NCI-H345 (cell line): ENCODE measurements around the gene SOX4.

Experiments used
- DNase-seq: peaks from one replicate; lab custom pipeline; 2025; lab: John Stamatoyannopoulos, UW

The SOX4 gene

DNA sequence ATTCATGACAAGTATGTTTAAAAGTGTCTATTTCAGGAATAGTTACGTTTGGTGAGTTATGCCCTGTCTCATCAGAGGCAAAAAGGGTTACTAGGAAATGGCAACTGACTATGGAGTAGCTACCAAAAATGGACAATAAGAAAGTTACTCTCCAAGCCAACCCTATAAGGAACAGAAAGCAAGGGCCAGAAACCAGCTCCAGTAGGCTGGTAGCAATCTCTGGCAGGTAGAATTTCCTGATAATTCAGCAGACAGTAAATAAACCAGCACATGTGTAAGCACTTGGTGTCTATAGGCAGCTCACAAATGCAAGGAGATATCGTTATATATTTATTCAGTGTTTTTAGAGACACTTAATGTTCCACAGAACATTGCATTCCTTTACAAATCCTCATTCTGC lies 20.3 kb downstream of the SOX4 start:
- DNase-seq = no peak

DNA sequence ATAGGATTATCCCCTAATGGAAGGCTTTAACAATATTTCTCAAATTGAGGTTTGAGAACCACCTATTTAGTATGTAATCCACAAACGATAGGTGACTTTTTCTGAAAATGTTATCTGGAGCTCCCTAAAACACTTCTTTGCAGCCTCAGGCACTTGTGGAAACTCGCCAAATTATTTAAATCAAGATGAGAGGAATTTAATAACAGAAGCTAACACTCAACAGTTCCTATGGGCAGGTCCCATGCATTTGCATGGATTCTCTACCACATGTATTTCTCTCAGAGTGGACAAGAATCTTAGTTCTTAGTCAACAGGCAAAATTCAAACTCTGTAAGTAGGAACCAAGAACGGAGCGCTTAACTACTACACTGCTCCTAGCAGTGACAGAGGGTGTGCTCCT lies 20.7 kb downstream of the SOX4 start:
- no peak for DNase-seq

DNA sequence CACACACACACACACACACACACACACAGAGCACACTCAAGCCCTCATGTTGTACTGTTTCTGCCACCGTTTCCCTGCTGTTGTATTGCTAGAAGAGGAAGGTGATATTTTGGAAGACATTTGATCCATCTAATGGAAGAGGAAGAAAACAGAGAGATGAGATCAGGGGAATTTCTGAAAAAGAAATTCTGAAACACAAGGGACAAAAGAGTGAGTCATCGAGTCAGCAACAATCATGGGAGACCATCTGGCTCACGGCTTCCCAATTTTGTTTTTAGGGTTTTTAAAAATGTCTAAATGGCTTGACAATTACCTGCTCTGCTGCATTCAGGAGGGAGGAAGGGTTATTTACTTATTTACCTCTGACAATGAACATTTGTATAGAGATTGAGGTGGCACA lies 22.0 kb downstream of the SOX4 start:
- no peak for DNase-seq

DNA sequence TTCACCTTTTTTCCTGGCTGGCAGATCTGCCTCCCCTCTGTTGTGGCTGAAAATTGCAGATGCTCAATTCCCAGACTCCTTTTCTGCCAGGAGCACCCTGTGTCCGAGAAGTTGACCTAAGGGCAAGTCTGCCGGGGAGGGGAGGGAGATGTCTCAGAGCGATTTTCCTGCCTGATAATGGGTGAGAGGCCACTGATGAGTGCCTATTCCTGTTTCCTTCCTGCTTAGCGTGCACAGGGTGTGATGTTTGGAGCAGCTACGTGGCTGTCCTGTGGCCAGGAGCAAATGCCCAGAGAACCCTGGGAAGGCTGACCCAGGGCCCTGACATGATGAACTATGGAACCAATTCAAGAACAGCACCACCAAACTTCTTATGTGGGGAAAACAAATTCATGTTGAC lies 22.5 kb downstream of the SOX4 start:
- DNase-seq = no peak

DNA sequence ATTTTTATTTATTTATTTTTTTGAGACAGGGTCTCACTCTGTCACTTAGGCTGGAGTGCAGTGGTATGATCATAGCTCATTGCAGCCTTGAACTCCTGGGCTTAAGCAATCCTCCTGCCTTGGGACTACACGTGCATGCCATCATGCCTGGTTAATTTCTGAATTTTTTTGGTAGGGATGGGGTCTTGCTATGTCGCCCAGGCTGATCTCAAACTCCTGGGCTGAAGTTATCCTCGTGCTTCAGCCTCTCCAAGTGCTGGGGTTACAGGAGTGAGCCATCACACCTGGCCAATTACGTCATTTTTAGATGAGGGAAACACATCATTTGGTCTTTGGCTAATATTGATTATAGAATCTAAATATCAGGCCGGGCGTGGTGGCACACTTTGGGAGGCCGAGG lies 32.1 kb downstream of the SOX4 start:
- DNase-seq = no peak

DNA sequence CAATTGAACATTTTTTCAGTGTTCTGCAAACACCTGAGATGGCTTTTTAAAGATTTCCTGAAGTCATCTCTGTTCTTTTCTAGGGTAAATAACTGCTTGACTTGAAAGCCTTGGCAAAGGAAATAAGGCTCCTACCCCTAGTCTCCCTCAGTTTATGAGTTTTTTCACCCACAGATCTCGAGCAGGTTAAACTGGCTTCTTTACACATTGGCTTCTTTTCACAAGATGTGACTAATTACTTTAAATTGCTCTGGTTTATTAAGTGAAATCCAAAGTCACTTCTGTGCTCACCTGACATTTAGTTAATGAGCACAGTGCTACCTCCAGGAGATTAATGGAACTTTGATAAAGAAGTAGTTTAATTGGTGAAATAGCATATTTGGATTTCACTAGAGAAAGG lies 33.2 kb downstream of the SOX4 start:
- no peak for DNase-seq

DNA sequence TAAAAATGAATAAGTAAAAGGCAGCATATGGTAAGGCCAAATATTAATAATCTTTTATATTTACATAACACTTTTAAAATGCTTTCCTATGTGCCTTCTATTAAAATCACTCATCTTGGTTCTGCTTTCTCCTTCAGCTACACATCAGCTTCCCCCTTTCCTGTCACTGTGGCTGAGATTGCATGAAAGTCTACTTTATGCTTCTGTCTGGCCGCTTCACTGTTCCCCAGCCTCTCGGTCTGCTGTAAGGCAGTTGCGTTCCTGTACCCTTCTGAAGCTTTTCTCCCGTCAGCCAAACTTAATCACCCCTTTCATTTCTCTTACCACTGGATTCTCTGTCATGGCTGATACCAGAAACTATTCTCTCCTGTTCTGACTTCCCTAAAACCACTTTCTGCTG lies 34.6 kb downstream of the SOX4 start:
- DNase-seq = no peak

DNA sequence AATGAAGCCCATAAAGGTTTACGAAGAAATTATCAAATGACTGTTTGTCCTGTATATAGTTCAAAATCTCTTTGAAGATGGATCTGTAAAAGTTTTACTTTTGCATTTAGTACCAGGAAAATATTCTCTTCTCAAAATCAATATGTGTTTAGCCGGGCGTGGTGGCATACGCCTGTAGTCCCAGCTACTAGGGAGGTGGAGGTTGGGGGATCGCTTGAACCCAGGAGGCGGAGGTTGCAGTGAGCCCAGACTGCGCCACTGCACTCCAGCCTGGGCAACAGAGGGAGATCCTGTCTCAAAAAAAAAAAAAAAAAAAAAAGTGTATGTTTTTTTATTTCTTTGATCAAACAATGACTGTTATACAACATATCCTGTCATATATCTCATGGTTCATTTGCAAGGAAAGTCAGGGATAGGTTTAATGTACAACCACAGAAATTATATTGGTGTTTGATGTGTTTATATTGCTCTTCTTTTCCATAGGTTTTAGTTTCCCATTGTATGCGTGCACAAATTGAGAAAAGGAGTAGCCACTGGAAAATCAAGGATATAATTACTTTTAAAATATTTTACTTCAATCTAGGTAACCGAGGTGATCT lies 40.1 kb downstream of the SOX4 start:
- DNase-seq = no peak

DNA sequence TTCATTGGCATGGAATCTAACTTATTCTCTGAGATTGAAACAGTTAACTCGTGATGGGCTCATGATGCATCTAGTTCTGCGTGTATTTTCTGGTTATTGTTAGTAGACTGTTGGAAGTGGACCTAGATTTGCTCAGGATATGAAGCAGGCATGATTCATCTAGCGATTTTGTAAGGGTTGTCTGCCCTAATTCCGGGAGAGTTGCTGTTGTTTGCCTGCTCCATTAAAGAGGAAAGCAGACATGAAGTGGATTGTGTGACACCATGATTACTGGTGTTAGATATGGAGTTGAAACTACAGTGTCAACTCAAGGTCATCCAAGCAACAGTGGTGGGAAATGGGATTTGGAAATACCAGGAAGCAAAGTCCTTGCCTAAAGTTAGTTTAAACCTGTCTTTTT lies 41.0 kb downstream of the SOX4 start:
- no peak for DNase-seq

DNA sequence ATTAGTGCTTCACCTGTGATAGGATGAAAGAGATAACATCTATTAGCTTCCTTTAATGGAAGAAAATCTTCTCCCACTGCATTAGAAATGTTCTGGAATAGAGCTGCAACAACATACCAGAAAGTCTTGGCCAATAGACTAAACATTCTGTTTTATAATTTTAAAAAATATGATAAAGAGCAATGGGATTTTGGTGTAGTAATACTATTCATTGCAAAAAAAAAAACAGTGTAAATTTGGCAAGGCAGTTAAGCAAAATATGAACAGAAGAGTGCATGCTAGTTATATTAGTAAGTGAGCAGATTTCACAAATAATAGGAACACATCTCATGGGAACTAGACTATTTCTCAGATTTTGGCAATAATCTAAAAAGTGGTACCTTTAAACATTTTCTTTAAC lies 43.3 kb downstream of the SOX4 start:
- no peak for DNase-seq

DNA sequence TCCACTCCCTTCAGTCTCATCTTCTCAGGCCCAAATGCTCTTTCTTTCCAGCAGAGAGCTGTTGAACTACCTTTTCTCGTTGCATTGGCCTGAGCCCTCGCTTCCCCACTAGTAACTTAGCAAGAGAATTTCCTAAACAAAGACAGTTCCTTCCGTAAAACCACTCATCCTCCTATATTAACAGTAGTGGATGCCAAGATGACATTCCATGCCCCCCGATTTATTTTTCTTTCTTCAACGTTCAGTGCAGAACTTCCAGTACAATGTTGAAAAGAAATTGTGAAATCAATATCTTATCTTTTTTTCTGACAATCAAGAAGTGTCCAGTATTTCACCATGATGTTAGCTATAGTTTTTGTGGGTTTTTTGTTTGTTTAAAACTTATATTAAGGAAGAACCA lies 45.8 kb downstream of the SOX4 start:
- no peak for DNase-seq
